VCaP (cell line): Measurements from ENCODE around the gene PLEKHA6.

Experiments used
- H3K27ac ChIP-seq: fragments of 450-650 bp; 2 replicates; pipeline ENCODE4 v1.5.1; 2017
- TF ChIP-seq, protein P1 (sequence below): fragments of 450-650 bp; conservative IDR thresholded peaks from 2 replicates; pipeline ENCODE4 v1.5.1; 2017; ENCODE audit warnings: mild to moderate bottlenecking, moderate library complexity

The PLEKHA6 gene

DNA sequence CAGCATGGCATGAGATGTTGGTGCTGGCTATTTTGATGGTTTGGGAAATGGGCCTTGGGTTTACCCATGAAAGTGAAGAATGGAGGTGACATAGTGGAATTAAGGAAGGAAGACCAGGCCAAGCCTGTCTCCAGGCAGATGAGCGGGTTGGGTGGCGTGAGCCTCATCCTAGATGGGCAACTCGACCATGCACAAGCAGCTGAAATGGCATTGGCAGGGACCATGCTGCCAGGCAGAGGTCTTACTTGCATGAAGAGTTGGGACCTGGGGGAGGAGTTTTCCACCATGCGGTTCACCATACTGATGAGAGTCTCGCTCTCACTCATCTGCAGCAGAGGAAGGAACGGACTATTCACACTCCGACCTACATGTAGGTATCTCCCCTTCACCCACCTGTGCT, 108.4 kb downstream of the PLEKHA6 start:
- no peak overlapping the region for H3K27ac ChIP-seq
- TF ChIP-seq, protein P1, sequence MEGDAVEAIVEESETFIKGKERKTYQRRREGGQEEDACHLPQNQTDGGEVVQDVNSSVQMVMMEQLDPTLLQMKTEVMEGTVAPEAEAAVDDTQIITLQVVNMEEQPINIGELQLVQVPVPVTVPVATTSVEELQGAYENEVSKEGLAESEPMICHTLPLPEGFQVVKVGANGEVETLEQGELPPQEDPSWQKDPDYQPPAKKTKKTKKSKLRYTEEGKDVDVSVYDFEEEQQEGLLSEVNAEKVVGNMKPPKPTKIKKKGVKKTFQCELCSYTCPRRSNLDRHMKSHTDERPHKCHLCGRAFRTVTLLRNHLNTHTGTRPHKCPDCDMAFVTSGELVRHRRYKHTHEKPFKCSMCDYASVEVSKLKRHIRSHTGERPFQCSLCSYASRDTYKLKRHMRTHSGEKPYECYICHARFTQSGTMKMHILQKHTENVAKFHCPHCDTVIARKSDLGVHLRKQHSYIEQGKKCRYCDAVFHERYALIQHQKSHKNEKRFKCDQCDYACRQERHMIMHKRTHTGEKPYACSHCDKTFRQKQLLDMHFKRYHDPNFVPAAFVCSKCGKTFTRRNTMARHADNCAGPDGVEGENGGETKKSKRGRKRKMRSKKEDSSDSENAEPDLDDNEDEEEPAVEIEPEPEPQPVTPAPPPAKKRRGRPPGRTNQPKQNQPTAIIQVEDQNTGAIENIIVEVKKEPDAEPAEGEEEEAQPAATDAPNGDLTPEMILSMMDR = no peak

DNA sequence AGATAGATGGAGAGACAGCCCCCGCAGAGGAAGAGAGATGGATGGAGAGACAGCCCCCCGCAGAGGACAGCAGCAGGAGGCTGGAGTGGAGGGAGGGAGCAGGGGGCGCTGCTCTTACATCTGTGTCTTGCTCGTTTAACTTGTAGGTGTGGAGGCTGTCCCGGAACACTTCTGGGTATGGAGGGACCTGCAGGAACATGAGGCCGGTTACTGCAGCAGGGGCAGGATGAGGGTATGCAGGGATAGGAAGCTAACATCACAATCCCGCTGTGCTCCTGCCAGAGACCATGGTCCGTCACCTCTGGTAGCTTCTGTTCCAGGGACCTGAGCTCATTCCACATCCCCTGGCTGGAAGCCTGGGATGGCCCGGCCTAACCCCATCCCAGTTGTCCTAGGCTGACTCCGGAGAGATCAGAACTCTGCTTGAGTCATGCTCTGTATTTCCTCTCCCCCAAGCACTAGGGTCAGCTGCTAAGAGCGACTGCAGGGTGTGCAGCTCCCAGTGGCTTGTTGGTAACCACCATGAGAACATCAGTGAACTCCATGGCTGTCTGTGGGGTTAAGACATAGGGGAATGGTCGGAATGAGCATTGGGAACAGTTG, 109.2 kb downstream of the PLEKHA6 start:
- H3K27ac ChIP-seq = no peak overlapping the region
- TF ChIP-seq, protein P1 = no peak

DNA sequence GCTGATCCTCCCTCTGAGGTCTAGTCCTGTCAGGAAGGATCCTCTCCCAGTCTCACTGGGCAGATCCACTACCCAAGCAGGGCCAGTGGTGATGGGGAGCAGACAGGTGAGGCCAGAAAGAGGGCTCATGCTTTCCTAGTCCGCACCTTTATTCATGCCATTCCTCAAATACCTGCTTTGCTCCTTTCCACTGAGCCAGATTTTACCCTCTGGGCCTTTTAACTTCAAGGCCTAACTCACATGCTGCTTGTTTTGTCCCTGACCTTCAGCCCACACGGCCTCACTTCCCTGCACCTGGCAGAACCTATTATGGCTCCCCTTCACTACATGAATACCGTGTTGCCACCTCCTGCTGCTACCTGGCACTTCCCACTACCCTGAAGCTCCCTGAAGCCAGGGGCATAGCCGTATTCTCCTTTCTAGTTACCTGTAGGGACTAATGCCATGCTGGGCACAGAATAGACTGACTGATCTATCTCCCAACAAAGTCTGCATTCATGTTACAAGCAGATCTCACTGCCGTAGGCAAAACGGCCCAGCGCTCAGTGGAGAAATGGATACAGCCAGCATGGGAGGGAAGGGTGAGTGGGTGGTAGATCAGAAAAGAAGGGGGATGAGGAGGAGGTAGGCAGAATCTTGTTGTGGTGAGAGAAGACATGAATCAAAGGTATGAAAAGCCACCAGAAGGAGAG, 109.8 kb downstream of the PLEKHA6 start:
- TF ChIP-seq, protein P1 = no peak
- no peak overlapping the region for H3K27ac ChIP-seq

DNA sequence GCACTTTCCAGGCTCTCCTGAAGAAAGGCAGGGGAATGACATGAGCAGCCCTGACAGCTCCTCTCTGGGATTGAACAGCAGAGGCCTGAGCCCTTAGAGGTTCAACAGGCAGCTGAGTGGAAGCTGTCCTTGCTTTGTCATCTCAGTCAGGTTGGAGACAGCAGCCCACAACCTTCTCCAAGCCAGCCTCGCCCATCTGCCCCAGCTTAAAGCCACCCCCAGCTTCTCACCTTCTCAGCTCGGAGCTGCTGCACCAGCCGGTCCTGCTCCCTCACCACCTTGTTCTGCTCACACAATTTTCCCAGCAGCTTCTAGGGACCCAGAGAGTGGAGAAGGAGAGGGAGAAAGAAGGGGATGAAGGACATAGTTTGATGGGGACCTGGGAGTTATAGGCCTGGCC, 110.8 kb downstream of the PLEKHA6 start:
- no peak overlapping the region for H3K27ac ChIP-seq
- TF ChIP-seq, protein P1 = no peak

DNA sequence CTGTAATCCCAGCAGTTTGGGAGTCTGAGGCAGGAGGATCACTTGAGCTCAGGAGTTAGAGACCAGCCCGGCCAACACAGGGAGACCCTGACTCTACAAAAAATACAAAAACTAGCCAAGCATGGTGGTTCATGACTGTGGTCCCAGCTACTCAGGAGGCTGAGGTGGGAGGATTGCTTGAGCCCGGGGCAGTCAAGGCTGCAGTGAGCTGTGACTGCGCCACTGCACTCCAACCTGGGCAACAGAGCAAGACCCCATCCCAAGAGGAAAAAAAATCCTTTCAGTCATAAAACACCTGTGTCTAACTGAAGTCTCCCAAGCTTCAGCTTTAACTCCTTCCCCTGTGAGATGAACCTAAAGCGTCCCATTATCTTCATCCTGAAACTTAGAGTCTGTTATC, 112.9 kb downstream of the PLEKHA6 start:
- TF ChIP-seq, protein P1 = no peak
- no peak overlapping the region for H3K27ac ChIP-seq

DNA sequence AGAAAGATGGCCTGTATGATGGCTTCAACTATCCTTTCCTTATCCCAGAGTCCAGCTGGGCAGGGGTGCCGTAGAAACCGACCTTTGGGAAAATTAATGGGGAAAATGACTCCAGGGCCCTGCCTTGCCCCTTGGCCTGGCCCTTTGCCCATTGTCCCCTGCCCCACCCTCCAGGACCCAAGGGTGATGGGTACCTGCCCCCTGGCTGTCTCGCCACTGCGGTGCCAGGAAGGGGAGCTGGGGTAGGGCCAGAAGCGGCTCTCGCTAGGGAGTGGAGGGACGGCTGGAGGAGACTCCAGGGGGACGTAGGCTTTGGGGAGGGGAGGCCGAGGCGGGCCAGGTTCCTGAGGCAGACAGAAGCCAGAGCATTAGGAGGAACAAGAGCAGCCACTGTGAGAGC, 116.8 kb downstream of the PLEKHA6 start:
- TF ChIP-seq, protein P1 = no peak
- no peak overlapping the region for H3K27ac ChIP-seq

DNA sequence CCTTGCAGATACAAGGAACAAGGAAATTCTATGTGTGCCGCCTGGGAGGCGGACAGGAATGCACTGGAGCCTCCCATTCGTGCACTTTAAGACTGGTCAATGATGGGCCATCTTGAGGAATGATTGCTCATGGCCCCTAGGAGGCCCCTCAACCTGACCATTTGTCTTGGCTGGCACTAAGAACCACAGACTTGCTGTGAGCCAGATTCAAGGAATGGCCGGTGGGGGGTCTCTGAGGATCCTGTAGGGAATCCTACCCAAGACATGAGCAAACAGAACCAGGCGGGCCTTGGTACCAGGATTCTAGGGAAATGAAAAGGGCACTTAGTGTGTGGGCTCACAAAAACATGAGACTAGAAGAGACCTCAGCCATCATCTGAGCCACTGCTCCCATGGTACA, 117.8 kb downstream of the PLEKHA6 start:
- no peak overlapping the region for H3K27ac ChIP-seq
- TF ChIP-seq, protein P1 = no peak
